ENCODE measurements around the gene PANX1.

Gene PANX1

DNA sequence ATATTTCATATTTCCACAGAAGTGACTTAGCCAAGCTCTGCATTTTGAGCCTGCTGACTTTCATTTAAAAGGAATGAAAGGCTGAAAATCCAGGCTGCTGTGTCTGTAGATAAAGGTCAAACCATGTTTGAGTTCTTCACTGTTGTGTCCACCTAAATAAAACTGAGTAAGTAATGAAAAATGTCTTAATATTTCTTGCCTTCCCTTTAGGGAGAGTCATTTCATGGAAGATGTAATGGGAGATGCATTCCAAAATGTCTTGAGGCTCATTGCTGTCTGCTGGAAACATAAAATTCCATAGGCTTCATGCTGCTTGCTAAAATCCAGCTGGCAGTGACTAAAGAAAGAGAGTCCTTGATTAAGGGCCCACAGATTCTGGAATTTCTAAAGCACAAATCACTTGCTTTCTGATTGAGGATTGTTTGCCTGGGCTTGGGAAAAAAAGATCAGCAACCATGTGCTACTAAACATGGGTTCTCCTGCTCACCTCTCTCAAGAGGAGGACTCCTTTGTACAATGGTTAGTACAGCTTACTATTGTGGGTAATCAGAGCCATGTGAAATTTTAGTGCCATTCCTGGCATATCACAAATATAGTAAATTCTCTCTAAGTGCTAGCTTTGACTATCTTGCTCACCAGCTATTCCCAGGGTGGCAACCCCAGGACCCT lies 56.9 kb downstream of the PANX1 start:
- DNase-seq (ENCODE audit: low read depth) = no peak

DNA sequence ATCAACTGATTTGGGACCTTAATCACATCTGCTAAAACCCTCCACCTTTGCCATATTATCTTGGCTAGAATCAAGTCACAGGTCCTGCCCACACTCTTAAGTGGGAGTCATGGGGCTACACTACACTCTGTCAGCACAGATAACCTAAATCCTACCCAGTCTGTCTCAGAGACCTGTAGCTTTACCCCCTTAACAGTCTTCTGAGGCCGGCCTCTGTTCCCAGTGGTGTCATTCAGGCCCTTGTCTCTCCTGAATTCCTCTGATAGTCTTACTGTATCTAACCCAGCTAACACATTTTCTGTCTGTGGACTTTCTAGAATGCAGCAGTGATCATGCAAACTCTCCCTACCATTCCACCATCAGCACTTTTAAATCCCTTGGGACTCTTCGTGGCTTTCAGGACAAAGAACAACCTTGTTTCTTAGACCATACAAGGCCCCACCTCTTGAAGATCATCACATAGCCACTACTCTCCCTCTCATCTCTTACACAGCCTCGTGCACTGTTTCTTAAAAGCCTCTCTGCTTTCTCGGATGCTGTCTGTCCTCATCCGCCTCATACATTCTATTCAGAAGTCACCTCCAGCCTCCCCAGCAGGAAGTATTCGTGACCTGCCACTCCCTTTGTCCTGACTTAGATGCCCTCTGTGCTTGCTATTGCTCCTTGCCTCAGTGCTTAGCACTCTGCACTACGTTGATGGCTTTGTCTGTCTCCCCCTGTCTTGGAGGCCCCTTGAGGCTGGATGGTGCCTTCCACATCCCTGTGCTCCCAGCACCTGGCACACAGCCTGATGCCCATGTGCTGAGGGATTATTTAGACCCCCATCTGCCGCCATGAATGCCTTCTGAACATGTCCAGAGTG lies 57.9 kb downstream of the PANX1 start:
- no peak for DNase-seq (ENCODE audit: low read depth)

GRCh38 chr11:94193288-94193687 lies 64.6 kb downstream of the PANX1 start:
- DNase-seq (ENCODE audit: low read depth) = no peak

GRCh38 chr11:94194712-94195111 lies 66.1 kb downstream of the PANX1 start:
- no peak for DNase-seq (ENCODE audit: low read depth)

GRCh38 chr11:94196363-94196762 lies 67.7 kb downstream of the PANX1 start:
- DNase-seq (ENCODE audit: low read depth) = no peak

- DNase-seq (ENCODE audit: low read depth) = no peak
These were observed 70.1 kb downstream of the PANX1 start for GRCh38 chr11:94198718-94199117.

DNA sequence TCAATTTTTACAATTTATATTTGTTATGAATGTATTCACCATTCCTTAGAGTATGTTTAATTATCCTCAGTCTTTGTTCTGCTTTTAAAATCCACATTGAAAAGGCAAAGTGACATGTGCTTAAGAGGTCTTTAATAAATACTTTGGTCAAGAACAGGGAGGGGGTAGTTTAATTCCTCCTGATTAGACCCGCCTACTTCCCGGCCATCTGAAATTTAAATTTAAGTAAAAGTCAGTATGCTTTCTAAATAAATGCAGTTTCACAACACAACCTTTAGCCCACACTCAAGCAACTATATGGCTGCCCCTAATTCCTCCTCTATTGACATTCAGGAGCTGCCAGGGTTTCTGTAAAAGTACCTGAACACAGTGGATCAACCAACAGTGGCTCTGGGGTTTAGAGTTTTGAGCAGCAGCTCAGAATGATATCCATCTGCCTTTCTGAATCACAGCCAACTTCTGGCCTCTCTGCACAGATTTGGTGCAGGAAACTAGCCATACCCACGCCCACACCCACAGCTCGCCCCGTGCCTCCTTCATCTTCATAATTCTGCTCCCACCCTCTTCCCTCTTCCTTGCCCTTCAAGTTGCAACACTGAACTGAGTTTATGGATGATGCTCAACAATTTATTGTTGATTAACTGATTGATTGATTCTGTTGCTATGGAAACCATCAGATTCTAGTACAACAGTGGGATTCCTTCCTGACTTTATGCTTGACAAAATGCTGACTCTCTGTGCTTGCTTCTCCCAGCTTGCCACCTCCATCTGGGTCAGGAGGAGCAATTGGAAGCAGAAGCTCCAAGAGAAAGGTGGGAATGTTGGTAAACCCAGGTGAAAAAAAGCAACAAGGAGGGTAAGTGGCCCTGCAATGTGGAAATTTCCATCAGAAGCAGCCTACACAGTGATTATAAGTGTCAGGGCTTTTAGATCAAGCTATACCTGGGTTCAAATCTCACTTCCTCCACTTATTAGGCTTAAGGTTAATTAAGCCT lies 70.8 kb downstream of the PANX1 start:
- no peak for DNase-seq (ENCODE audit: low read depth)

- DNase-seq (ENCODE audit: low read depth) = no peak
These were observed 72.4 kb downstream of the PANX1 start for GRCh38 chr11:94201004-94201465.

DNA sequence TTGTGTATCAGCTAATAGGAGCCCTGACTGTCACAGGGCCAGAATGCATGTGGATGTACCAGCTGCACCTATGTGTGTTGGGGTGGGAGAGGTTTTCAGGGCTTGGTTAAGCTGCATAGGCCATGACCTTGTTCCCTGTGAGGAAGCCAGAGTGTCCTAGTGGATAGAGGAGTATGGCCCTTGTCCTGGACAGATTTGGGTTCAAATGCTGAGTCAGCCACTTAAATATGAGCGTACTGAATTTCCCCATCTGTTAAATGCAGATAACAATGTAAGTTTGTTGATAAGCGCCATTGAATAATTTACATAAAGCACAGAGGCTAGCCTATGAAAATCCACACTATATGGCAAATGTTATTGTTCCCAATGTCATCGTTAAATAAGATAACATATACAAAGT lies 74.4 kb downstream of the PANX1 start:
- no peak for DNase-seq (ENCODE audit: low read depth)

DNA sequence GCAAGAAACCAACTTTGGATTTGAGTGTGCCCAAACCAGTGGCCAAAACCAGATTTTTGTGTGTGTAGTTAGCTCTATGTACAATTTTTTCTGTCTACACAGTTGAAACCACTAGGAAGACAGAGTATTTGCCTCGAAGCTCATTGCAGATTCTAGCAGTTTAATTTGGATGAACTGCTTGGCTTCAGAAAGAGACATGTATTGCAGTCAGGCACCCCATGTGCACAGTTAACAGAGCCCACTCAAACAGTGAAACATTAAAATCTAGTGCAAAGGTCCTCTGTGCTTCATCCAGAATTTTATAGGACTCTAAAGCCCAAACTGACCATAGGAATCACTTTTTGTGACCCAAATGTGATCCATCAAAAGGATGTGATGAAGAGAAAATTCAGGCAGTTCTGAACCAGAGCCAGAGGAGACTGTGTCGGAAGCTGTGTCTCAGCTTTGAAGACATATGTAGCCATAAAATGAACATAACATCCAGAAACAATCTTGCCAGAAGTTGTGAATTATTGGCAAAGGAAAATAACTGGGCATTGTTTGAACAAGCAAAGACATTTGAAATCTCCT lies 82.7 kb downstream of the PANX1 start:
- DNase-seq (ENCODE audit: low read depth) = no peak

GRCh38 chr11:94212898-94213297 lies 84.3 kb downstream of the PANX1 start:
- no peak for DNase-seq (ENCODE audit: low read depth)

GRCh38 chr11:94217705-94218104 lies 89.1 kb downstream of the PANX1 start:
- DNase-seq (ENCODE audit: low read depth) = no peak

DNA sequence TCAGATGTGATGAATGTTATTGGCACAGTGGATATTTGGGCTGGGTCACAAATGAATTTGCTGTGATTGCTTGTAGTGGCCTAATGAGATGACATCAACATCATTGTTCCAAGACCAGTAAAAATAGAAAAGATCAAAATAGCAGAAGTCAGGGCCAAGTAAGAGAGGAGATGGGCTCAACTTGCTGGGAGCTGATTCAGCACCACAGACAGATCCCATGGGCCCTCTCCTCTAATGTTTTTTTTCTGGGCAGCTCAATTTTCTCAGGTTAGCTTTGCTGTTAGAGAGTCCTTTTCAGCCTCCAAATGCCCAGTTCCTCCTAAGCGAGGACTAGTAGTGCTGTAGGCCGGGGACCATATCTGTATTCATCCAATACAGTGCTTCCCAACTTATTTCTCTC lies 89.7 kb downstream of the PANX1 start:
- no peak for DNase-seq (ENCODE audit: low read depth)

- DNase-seq (ENCODE audit: low read depth) = no peak
These were observed 91.1 kb downstream of the PANX1 start for GRCh38 chr11:94219771-94220170.

- DNase-seq (ENCODE audit: low read depth) = no peak
These were observed 95.4 kb downstream of the PANX1 start for GRCh38 chr11:94224078-94224477.

Data from activated T-helper 1 cell treated with Interleukin-2 at 50 U/mL for 16 hours (primary cell).